GM12878 (cell line): ENCODE results near the gene LYSMD1. TPM values are rescaled to one million over a fixed set of nuclear protein-coding genes. Genes with fewer than 3 reads are reported as not detected.

ENCODE experiments used
- BHLHE40 ChIP-seq, 2 experiments: fragments of 450-650 bp in 1 of 2; IDR thresholded peaks; 2 replicates each; pipeline ENCODE4 v1.6.1; 2011 to 2017; ENCODE audit warnings: low read depth in 2 of 2, borderline replicate concordance in 1 of 2, improper control_type of control experiment in 1 of 2, low read length in 1 of 2, mild to moderate bottlenecking in 1 of 2
- CREB1 ChIP-seq: IDR thresholded peaks from 2 replicates; pipeline ENCODE4 v1.6.1; 2012; ENCODE audit warnings: low read depth, mild to moderate bottlenecking, inconsistent platforms
- CTCF ChIP-seq, 3 experiments: IDR thresholded peaks in 2 of 3; conservative IDR thresholded peaks in 1 of 3; 2 replicates each; pipeline ENCODE4 v1.5.1; 2011; ENCODE audit warnings: low read depth in 3 of 3, low read length in 3 of 3, mild to moderate bottlenecking in 3 of 3, control low read depth in 2 of 3, moderate library complexity in 2 of 3, inconsistent platforms in 1 of 3, mixed read lengths in 1 of 3; ENCODE audit not compliant: control insufficient read depth in 2 of 3, insufficient read depth in 1 of 3; ENCODE audit errors: extremely low read depth in 1 of 3
- EGR1 ChIP-seq, 2 experiments: IDR thresholded peaks; 1 replicate in 1 of 2; 2 replicates in 1 of 2; pipeline ENCODE4 v1.6.1; 2011 to 2012; ENCODE audit warnings: low read depth in 2 of 2, low read length in 2 of 2, borderline replicate concordance in 1 of 2, mild to moderate bottlenecking in 1 of 2, moderate library complexity in 1 of 2
- FOS ChIP-seq: IDR thresholded peaks from 3 replicates; pipeline ENCODE4 v1.6.1; 2011; ENCODE audit warnings: borderline replicate concordance; ENCODE audit not compliant: insufficient read length; ENCODE audit errors: extremely low read depth
- IRF3 ChIP-seq: fragments of 450-650 bp; IDR thresholded peaks from 2 replicates; pipeline ENCODE4 v1.6.1; 2014; ENCODE audit warnings: mild to moderate bottlenecking
- MEF2A ChIP-seq: IDR thresholded peaks from 2 replicates; pipeline ENCODE4 v1.6.1; 2011; ENCODE audit warnings: low read depth, mild to moderate bottlenecking, low read length, moderate library complexity; ENCODE audit not compliant: insufficient read depth
- MXI1 ChIP-seq: fragments of 150-350 bp; IDR thresholded peaks from 2 replicates; pipeline ENCODE4 v1.6.1; 2011; ENCODE audit warnings: low read depth, mild to moderate bottlenecking, inconsistent platforms, low read length, improper control_type of control experiment
- NR2C2 ChIP-seq: IDR thresholded peaks from 2 replicates; pipeline ENCODE4 v1.6.1; 2011; ENCODE audit warnings: borderline replicate concordance, low read depth; ENCODE audit not compliant: control insufficient read depth, insufficient read length
- STAT1 ChIP-seq: fragments of 450-650 bp; conservative IDR thresholded peaks from 2 replicates; pipeline ENCODE4 v1.6.1; 2014; ENCODE audit warnings: antibody characterized with exemption, mild to moderate bottlenecking
- TCF12 ChIP-seq: IDR thresholded peaks from 2 replicates; pipeline ENCODE4 v1.6.1; 2011; ENCODE audit warnings: low read depth, mild to moderate bottlenecking, low read length
- YY1 ChIP-seq: IDR thresholded peaks from 2 replicates; pipeline ENCODE4 v1.6.1; 2011; ENCODE audit warnings: low read depth, mild to moderate bottlenecking, low read length
- ZBTB40 ChIP-seq: fragments of 450-650 bp; IDR thresholded peaks from 2 replicates; pipeline ENCODE4 v1.6.1; 2016; ENCODE audit warnings: mild to moderate bottlenecking, moderate library complexity, borderline replicate concordance
- ZNF687 ChIP-seq: fragments of 450-650 bp; IDR thresholded peaks from 2 replicates; pipeline ENCODE4 v1.6.1; 2017; ENCODE audit warnings: mild to moderate bottlenecking, moderate library complexity
- ZSCAN29 ChIP-seq: fragments of 450-650 bp; IDR thresholded peaks from 2 replicates; pipeline ENCODE4 v1.6.1; 2017; ENCODE audit warnings: mild to moderate bottlenecking, moderate library complexity
- polyA plus RNA-seq, 11 experiments: library from polyadenylated mRNA; depleted of rRNA in 4 of 11; unstranded in 6 of 11; stranded (reverse) in 5 of 11; fragments of >200 nt; fragmentation: Nextera tagmentation in 4 of 11; fragmentation: Illumina TruSeq in 1 of 11; extraction: Ambion mirVana in 4 of 11; extraction: Trizol in 1 of 11; gene quantifications; 1 replicate in 1 of 11; 2 replicates in 10 of 11; pipeline versions ENCODE4 v1.2.1 to v1.2.3, GENCODE V29; 2011 to 2016; ENCODE audit warnings: inconsistent platforms in 2 of 11, missing spikeins in 2 of 11, low read depth in 1 of 11
- total RNA-seq, 4 experiments: library from RNA; depleted of rRNA in 3 of 4; stranded (reverse); fragments of >200 nt in 3 of 4; fragmentation: Illumina TruSeq in 1 of 4; extraction: Trizol in 1 of 4; gene quantifications; 2 replicates each; pipeline versions ENCODE4 v1.2.1 to v1.2.3, GENCODE V29; 2013 to 2021

Gene LYSMD1
- total and polyA plus RNA-seq, 10 of the 15 experiments (the other 5 are each of a cell fraction or from before 2014, with no cell fraction given) = 0.80 to 10.4 (median 6.5) TPM

GRCh38 chr1:151130987-151131586, 34.6 kb downstream of the LYSMD1 start (continued):
- TF ChIP-seq CTCF (IDR thresholded peaks at IDR 0.05 in 2 of 3, conservative IDR thresholded peaks at IDR 0.05 in 1 of 3; ENCODE audit: control insufficient read depth in 2 of 3, extremely low read depth in 1 of 3, insufficient read depth in 1 of 3, low read depth in 3 of 3, low read length in 3 of 3) (no peak), MXI1 (no peak), NR2C2 (no peak), YY1 (0 out of 2 replicates have a peak, but pooled peaks have one; percentile 13), ZSCAN29 (peak; percentile 74; the same call in 1 of the 2 replicates), EGR1 (IDR thresholded peaks at IDR 0.05; ENCODE audit: borderline replicate concordance in 1 of 2, low read depth in 2 of 2, low read length in 2 of 2) (peak in 1 of 2 experiments; percentile 51; a peak in 1 of 3 replicates), FOS (peak; percentile 20), MEF2A (no peak), ZNF687 (0 out of 2 replicates have a peak, but pooled peaks have one; percentile 52), STAT1 (no peak), BHLHE40 (IDR thresholded peaks at IDR 0.05; ENCODE audit: borderline replicate concordance in 1 of 2, low read depth in 2 of 2, low read length in 1 of 2) (0 out of 4 replicates have a peak, but pooled peaks of 1 of the 2 experiments have one; percentile 34), TCF12 (0 out of 2 replicates have a peak, but pooled peaks have one; percentile 9), CREB1 (peak; percentile 55; the same call in 1 of the 2 replicates), IRF3 (0 out of 2 replicates have a peak, but pooled peaks have one; percentile 21), ZBTB40 (no peak)
